Testis (tissue), 3 donors: ENCODE results near the gene HOXC9. TPM values are rescaled to one million over a fixed set of nuclear protein-coding genes. Genes with fewer than 3 reads are reported as not detected.
A peak's percentile ranks its signal among the peaks of the same experiment; 100 is the strongest.

Source experiments
- DNase-seq: peaks from one replicate; pipeline ENCODE4 v3.0.0-alpha.2; 2019
- H3K27ac ChIP-seq, 2 donors: fragments of 200-600 bp; sonication (generic); one replicate each; pipeline ENCODE4 v1.5.1; 2019
- H3K27me3 ChIP-seq: fragments of 200-600 bp; sonication (generic); one replicate; pipeline ENCODE4 v1.5.1; 2019
- H3K36me3 ChIP-seq: fragments of 200-600 bp; sonication (generic); one replicate; pipeline ENCODE4 v1.5.1; 2017; ENCODE audit warnings: low read depth; ENCODE audit errors: missing control alignments
- H3K4me1 ChIP-seq: fragments of 200-600 bp; sonication (generic); one replicate; pipeline ENCODE4 v1.5.1; 2019
- H3K4me3 ChIP-seq, 2 donors: fragments of 200-600 bp; sonication (generic); one replicate each; pipeline ENCODE4 v1.5.1; 2017 to 2019
- H3K9me3 ChIP-seq: fragments of 200-600 bp; sonication (generic); one replicate; pipeline ENCODE4 v1.5.1; 2017
- CTCF ChIP-seq, 3 experiments: fragments of 450-650 bp in 2 of 3; fragments of 200-600 bp in 1 of 3; sonication (generic) in 1 of 3; IDR thresholded peaks; one replicate each; pipeline ENCODE4 v1.5.1; 2016 to 2019; ENCODE audit warnings: antibody characterized with exemption in 3 of 3, mild to moderate bottlenecking in 2 of 3, moderate library complexity in 1 of 3
- POLR2A ChIP-seq: fragments of 450-650 bp; IDR thresholded peaks from one replicate; pipeline ENCODE4 v1.6.1; 2017; ENCODE audit warnings: antibody characterized with exemption, mild to moderate bottlenecking, moderate library complexity
- WGBS, 2 donors: methylation state at CpG; one replicate each; pipeline ENCODE4 v1.1.5; 2018; 5-methylcytosine and 5-hydroxymethylcytosine counted together
- intact Hi-C: fragments of 100-400 bp; cut with DNase I; formaldehyde crosslinking; loops from one replicate; pipeline ENCODE4 v1.15.1; 2023; ENCODE audit warnings: low total_unique reads
- polyA plus RNA-seq: library from polyadenylated mRNA; stranded (reverse); fragments of 350-450 nt; fragmentation: Illumina TruSeq; extraction: RNeasy Lipid Tissue Mini Kit (QIAGEN cat#74804); gene quantifications from one replicate; pipeline ENCODE4 v1.2.3, GENCODE V29; 2014; ENCODE audit warnings: low read depth, low replicate concordance; ENCODE audit not compliant: insufficient read depth
- total RNA-seq, 2 donors: library from RNA; depleted of rRNA; stranded (reverse); fragments of >200 nt; gene quantifications; one replicate each; pipeline ENCODE4 v1.2.3, GENCODE V29; 2016

The HOXC9 gene
- total and polyA plus RNA-seq, 3 donors from 2014 or later, result 2.4 to 7.8 (median 6.6) TPM

GRCh38 chr12:54009171-54010052 is 9.5 kb downstream of the HOXC9 start:
- no peak overlapping the region for H3K27ac ChIP-seq
- WGBS, 2 donors, result 12 to 13% methylated on average over 24 to 38 of the region's 51 CpGs
- peaks cover 22% of the 10 kb centered on the region for H3K4me1 ChIP-seq
- no peaks in the 10 kb centered on the region for H3K9me3 ChIP-seq
- peak overlapping the region in 1 of 2 donors; percentile 63 for H3K4me3 ChIP-seq
- no peak for DNase-seq
- H3K36me3 ChIP-seq, result no peaks in the 10 kb centered on the region
- intact Hi-C loops, result no loop called here
- no peaks in the 10 kb centered on the region for H3K27me3 ChIP-seq
- no peak for TF ChIP-seq CTCF (IDR thresholded peaks at IDR 0.05)
- TF ChIP-seq POLR2A, result no peak

GRCh38 chr12:54010053-54010971 is 10.4 kb downstream of the HOXC9 start:
- DNase-seq, result no peak
- intact Hi-C loops, result no loop called here
- TF ChIP-seq POLR2A (no peak), CTCF (IDR thresholded peaks at IDR 0.05) (no peak)
- Histone ChIP-seq H3K9me3 (no peaks in the 10 kb centered on the region), H3K27ac (no peak overlapping the region), H3K4me1 (peaks cover 21% of the 10 kb centered on the region), H3K4me3 (no peak overlapping the region), H3K36me3 (no peaks in the 10 kb centered on the region), H3K27me3 (no peaks in the 10 kb centered on the region)
- WGBS, 2 donors, result 56 to 77% methylated on average over 10 of the region's 10 CpGs

- intact Hi-C loops, result no loop called here
- Histone ChIP-seq H3K4me3 (no peak overlapping the region), H3K27me3 (no peaks in the 10 kb centered on the region), H3K9me3 (no peaks in the 10 kb centered on the region), H3K4me1 (peaks cover 21% of the 10 kb centered on the region), H3K27ac (no peak overlapping the region), H3K36me3 (no peaks in the 10 kb centered on the region)
- TF ChIP-seq CTCF (IDR thresholded peaks at IDR 0.05) (no peak), POLR2A (no peak)
- DNase-seq, result no peak
- WGBS, 2 donors, result 50 to 65% methylated on average over 17 of the region's 17 CpGs
Observed at GRCh38 chr12:54010972-54011664, 11.2 kb downstream of the HOXC9 start.

- WGBS, 2 donors, result 81 to 82% methylated on average over 14 of the region's 14 CpGs
- Histone ChIP-seq H3K9me3 (no peaks in the 10 kb centered on the region), H3K27me3 (no peaks in the 10 kb centered on the region), H3K4me3 (no peak overlapping the region), H3K27ac (no peak overlapping the region), H3K4me1 (peaks cover 15% of the 10 kb centered on the region), H3K36me3 (no peaks in the 10 kb centered on the region)
- no peak for TF ChIP-seq POLR2A
- no peak for TF ChIP-seq CTCF (IDR thresholded peaks at IDR 0.05)
- DNase-seq, result no peak
- intact Hi-C loops, result no loop called here
Observed at GRCh38 chr12:54011665-54012532, 11.9 kb downstream of the HOXC9 start.
